Stimulated activated CD8-positive, alpha-beta memory T cell treated with anti-CD3 and anti-CD28 coated beads, Interleukin-15, amount 100 ng/mL, for 4 hours (primary cell): ENCODE data around the gene ATP8A1.

Source experiments
- DNase-seq, 2 donors: peaks; one replicate each; pipeline ENCODE4 v3.0.0-alpha.2; 2020; ENCODE audit warnings: low read depth in 2 of 2

ATP8A1 gene

DNA sequence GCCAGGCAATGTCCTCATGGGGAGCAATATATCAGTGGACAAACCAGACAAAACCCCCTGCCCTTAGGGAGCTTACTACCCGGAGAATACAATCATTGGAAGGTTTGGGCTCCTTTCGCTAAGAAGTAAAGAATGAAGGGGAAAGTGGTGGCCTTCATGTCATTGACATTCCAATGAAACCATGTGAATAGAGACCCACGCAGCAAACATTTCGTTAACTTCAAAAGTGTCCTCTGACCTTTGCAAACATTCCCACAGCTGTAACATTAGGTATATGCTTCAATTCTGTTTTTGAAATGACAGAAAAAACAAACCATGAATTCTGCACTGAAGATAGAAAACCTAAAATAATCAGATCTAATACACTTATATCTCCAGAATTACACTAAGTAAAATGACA is 7.0 kb downstream of the ATP8A1 start:
- no peak for DNase-seq

DNA sequence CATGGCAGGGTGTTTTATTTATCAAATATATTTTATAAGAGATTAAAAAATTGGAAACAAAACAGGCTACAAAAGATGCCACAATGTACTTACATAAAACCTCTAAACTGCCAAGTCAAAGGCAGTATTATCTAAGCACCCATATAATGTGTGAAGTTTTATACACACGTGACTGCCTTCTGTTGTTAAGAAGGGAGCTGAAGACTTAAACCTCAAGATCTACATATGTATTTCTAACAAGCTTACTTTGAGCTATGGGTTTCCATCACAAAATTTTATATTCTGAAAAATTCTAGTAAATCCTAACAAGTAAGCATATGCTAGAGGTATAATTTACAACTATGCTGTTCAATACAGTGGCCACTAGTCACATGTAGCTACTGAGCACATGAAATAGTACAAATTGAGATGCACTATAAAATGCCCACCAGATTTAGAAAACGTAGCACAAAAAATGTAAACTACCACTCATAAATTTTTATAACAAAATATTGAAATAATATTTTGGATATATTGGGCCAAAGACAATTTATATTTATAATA is 9.8 kb downstream of the ATP8A1 start:
- no peak for DNase-seq

DNA sequence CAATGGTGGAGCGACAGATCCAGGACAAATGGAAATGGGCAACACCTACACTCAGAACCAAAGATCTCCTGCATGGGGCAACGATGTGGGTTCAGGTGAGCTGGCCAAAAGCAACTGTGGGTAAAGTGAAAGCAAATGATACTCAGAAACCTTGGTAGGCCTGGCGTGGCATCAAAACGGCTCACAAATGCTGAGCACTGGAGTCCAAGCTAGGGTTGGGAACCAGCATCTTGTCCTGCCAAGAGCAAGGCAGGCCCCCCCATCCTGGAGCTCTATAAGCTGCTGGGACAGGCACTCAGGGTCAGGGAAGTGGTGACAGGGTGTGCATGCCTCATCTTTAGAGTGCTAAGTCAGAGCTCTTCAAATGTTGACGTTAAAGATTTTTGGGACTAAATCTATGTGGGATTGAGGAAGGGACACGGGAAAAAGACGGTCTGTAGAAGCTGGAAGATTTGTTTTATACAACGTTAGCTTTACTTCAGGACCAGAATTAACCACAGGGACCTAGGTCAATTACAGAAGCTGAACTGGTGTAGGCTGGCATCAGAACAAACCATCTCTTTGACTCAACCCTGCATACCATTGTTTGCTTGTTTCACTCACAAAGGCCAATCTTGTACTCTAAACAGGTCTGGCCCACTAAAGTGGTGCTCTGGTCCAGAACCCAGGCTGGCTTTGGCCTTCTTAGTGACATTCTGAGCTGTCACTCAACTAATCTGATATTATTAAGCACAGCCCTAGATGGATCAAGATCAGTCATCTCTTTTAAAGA is 10.7 kb downstream of the ATP8A1 start:
- DNase-seq: no peak

DNA sequence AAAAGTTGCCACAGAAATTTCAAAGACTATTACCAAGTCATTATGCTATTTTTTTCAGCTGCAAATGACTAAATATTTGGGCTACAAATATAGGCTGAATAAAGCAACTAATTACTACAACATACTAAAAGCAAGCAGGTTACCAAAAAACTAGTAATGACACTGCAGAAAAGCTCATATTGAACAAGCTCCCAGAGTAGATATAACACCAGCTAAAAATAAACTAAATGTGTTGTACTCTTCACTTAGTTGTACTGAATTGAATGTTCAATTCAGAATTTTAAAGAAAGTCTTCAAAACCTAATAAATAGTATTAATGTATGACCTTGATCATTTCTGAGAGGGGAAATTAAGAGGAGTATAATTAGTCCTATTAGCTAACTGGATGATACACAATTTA is 12.0 kb downstream of the ATP8A1 start:
- no peak for DNase-seq

DNA sequence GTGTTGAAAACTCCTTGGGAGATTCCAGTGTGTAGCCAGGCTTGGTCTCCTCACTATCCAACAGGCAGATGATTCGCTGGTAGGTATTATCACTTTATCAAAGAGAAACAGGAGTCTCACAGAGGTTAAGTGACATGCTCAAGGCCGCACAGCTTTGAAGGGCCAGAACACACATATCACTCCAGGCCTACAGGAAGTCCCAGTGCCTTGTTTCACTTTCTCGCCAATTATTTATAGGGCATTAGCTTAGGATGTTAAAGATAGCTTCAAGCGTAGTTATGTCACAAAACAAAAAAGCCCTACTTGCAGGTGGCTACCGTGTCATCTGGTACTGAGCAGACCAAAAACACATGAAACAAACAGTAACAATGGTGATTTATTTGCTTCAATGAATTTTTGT is 13.2 kb downstream of the ATP8A1 start:
- no peak for DNase-seq

DNA sequence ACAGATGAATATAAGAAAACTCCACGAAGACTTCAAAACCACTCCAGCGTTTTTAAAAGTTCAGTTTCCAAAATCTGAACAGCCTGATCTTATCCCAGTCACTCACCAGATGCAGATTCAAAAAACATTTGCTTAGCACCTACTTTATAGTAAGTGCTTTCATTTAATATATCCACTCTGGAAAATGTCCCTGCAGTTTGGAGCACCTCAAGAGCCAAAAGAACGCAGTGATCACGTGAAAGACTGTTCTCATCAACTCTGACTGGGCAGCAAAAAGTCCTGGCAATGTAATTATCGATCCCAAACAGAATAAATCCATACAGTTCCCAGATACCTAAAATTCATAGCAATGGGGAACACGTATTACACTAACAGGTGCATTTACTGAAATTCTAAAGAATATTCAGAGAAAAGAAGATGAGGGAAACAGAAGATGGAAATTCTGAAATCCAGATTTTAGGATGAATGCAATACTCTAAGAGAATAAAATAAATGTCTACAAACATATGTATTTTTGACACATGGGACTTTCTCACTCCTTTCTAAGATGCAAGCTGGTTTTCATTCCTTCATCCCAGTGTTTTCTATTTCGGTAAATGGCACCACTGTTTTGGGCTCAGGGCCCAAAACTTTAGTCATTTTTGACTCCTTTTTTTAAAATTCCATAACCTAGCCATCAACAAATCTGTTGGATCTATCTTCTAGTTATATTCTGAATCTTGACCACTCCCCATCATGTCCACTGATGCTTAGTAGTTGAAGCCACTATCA is 13.9 kb downstream of the ATP8A1 start:
- DNase-seq: no peak

- DNase-seq: no peak
Observed at GRCh38 chr4:42642101-42642797, 14.7 kb downstream of the ATP8A1 start.

DNA sequence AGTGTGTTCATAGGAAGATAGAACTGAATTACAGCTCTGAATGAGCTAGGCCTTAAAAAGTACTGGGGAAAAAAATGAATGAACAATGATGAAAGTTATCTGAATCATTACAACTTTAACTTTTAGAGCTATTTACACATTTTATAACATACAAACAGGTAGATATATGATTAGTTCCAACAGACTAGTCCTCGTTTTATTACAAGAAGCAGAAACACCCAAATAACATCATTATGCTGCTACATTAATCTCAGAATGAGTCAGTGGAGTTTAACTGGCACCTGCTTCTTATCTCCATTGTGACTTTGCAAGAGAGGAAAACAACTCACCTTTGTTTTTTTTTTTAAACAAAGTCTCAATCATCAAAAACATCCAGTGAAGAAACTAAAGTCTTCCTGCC is 15.2 kb downstream of the ATP8A1 start:
- DNase-seq: no peak

DNA sequence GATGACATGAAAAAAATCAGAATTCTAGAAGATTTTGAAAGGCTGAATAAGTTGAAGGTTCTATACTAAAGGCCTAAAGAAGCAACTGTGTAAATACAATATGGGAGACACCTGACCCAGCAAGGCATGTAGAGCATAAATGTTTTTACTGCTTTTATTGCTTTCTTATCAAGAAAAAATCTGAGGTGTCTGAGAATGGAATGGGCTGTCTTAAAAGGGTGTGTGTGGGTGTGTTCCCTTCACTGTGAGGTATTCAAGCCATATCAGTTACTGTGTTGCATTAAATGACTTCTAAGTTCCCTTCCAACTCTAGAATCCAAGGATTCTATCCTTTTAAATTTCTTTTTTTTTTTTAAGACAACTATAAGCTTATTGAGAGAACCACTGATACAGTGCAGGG is 15.7 kb downstream of the ATP8A1 start:
- DNase-seq: no peak

DNA sequence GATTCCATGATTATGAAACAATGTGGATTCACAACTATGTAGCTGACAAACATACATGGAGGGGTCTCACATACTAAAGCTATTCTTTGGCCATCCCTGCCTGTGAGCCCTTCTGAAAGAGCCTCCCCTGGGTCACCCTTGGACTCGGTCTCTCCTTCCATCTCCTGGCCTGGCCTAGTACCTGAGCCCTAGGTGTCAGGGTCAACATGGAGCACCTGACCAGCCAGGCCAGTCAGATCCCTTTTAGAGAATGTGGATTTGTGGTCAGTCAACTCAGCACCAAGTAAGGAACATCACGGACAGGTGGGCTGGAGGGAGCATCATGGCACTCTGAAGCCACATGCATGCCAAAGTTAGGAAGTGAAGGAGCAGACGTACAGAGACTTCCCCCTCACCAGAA is 16.3 kb downstream of the ATP8A1 start:
- DNase-seq: no peak

GRCh38 chr4:42638993-42639392 is 17.9 kb downstream of the ATP8A1 start:
- DNase-seq: no peak

- DNase-seq: no peak
Observed at GRCh38 chr4:42638321-42638720, 18.6 kb downstream of the ATP8A1 start.

- DNase-seq: no peak
Observed at GRCh38 chr4:42637867-42638266, 19.0 kb downstream of the ATP8A1 start.

- DNase-seq: no peak
Observed at GRCh38 chr4:42637104-42637503, 19.8 kb downstream of the ATP8A1 start.

DNA sequence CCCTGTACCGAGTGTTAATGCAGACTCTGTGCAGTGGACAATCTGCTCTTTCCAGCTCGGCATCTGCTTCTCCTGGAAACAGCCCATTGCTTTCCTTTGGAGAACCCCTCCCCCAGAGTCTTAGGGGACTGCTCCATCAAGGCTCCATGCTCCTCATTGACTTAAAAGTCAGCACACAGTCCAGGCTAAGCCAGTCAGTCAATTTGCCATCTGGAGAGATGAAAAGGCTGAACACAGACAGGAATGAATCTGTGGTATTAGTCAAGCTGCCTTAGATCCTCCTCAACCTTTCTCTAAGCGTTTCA is 20.3 kb downstream of the ATP8A1 start:
- no peak for DNase-seq

DNA sequence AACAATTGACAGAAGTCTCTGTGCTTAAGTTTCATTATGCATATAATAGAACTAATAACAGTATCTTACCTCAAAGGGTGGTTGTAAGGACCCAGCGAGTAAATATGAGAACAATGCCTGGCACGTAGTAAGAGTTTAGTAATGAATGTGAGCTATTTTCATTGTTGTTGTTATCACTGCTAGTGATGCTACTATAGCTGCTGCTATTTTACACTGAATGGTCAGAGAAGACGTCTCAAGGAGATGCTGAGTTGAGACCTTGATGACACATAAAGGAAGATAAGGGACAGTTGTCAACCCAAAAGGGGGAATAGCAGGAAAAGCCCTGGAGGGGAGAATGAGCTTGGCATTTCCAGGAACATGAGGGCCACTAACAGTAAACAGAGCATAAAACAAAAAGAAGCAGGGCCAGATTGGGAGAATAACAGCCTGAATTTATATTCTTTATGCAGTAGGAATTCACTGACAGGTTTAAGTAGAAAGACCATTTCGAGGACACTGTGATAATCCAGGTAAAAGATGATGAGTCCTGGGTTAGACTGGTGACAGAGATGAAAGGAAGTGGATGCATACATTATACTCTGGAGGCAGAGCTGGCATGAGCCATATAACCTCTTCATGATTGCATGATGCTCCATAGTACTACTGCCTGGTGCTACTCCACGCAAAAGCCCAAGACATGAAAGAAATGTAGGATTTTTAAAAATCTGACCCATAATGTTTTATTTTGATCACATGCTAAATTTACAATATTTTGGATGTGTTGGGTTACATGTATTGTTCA is 23.1 kb downstream of the ATP8A1 start:
- no peak for DNase-seq

DNA sequence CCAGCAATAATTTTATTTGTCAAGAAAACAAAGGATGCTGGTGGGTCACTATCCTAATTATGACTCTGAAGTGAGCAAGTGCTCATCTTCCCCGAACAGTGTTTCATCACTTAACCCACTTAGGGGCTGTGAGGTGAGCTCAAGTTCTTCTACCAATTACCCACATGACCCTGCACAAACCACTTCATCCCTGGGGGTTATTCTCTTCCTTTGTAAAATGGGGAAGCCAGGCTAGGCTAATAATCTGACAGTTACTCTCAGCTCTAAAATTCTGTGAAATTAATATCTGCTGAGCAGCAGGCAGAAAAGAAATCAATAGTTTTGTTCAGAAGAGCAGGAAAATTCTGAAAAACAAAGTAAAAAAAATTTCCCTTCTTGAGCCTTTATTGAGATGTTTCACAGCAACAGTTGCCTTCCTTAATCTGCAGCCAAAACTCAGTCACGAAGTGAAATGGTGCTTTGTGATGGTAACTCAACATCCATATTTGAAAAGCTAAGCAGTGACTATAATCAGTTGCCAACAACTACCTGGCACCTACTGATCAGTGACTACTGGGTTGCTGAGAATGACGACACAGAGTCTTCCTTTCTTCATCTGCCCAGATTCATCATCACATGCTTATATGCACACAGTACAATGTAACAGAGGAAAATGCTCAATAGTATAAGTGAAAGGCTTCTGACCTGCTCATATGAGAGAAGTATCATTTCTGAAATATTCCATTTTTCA is 24.1 kb downstream of the ATP8A1 start:
- no peak for DNase-seq

DNA sequence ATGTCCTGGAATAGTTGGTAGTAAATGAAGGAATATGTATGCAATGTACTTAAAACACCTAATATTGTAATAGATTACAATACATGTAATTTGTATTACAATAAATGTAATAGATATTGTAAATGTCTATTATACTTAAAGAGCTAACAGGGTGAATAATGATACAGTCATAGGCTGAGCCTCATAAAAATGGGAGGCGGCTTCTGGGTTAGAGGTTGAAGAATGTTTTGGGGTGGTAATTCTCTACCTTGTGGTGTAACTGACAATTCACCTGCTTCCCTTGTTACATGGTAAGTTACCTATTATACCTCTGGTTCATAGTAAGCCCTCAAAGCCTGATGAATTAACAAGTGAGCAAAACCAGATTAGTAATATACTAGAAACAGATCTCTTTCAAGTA is 26.0 kb downstream of the ATP8A1 start:
- no peak for DNase-seq

GRCh38 chr4:42628740-42629139 is 28.2 kb downstream of the ATP8A1 start:
- DNase-seq: no peak

DNA sequence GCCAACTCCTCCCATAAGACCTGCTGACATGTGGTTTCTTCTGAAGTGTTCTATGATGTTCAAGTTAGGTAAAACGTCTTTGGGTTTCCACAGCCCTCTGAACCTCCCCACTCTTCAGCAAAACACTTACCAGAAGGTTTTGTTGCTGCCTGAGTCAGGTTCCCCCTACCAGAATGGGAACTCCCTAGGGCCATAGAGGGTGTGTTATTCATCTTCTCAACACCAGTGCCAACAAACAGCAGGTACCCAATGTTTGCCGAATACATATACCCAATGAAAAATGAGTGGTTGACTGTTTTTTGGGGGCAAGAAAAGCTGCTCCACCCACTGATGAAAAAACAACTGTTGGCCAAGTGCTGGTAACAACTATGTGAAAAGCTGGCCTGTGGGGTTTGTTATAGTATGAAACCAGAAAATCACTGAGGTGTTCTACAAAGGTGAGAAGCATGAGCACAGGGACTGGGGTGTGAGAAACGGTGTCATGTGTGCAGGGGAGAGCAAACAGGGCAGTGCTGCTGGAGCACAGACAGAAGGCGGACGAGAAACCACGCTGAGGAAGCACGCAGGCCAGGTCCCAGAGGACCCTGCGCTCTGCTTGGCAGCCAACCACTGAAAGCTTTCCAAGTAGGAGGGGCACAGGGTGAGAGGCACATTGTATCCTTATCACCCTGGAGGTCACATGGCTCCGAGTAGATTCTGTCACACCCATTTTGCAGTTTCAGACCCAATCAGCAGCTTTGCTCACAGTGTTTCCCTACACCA is 28.8 kb downstream of the ATP8A1 start:
- peak; percentile 12 to 28 for DNase-seq
